H1 (cell line): ENCODE measurements around the gene RPSA.

Experiments
- CHD2 ChIP-seq: IDR thresholded peaks from 2 replicates; pipeline ENCODE4 v1.6.1; 2012; ENCODE audit warnings: low read length, improper control_type of control experiment
- E2F6 ChIP-seq: IDR thresholded peaks from 2 replicates; pipeline ENCODE4 v1.6.1; 2012; ENCODE audit warnings: inconsistent platforms
- EGR1 ChIP-seq: IDR thresholded peaks from 2 replicates; pipeline ENCODE4 v1.6.1; 2011; ENCODE audit warnings: low read depth, low read length, borderline replicate concordance
- EZH2 ChIP-seq: fragments of 200-600 bp; sonication (generic); IDR thresholded peaks from 2 replicates; pipeline ENCODE4 v1.7.1; 2012; ENCODE audit warnings: low read depth, mild to moderate bottlenecking, moderate library complexity, low read length, inconsistent platforms; ENCODE audit not compliant: severe bottlenecking
- GTF2F1 ChIP-seq: IDR thresholded peaks from 2 replicates; pipeline ENCODE4 v1.6.1; 2012; ENCODE audit warnings: low read depth, low read length, improper control_type of control experiment, borderline replicate concordance
- HDAC6 ChIP-seq: IDR thresholded peaks from one replicate; pipeline ENCODE4 v1.7.1; 2012; ENCODE audit warnings: low read depth, mild to moderate bottlenecking, inconsistent platforms, low read length, moderate library complexity
- MAX ChIP-seq: IDR thresholded peaks from 2 replicates; pipeline ENCODE4 v1.6.1; 2012; ENCODE audit warnings: inconsistent platforms
- POLR2A ChIP-seq, 2 experiments: IDR thresholded peaks; 1 replicate in 1 of 2; 2 replicates in 1 of 2; pipeline ENCODE4 v1.6.1; 2011; ENCODE audit warnings: low read depth in 2 of 2, low read length in 2 of 2, mild to moderate bottlenecking in 2 of 2; ENCODE audit errors: control extremely low read depth in 1 of 2
- RFX5 ChIP-seq: IDR thresholded peaks from 2 replicates; pipeline ENCODE4 v1.6.1; 2011; ENCODE audit warnings: low read depth, low read length, improper control_type of control experiment, borderline replicate concordance
- TCF12 ChIP-seq: IDR thresholded peaks from 2 replicates; pipeline ENCODE4 v1.6.1; 2011; ENCODE audit warnings: low read depth, mild to moderate bottlenecking, low read length
- YY1 ChIP-seq: IDR thresholded peaks from 2 replicates; pipeline ENCODE4 v1.6.1; 2011; ENCODE audit warnings: low read depth, mild to moderate bottlenecking, low read length
- TF ChIP-seq, protein P1 (sequence below): IDR thresholded peaks from 2 replicates; pipeline ENCODE4 v1.6.1; 2012; ENCODE audit warnings: low read length, inconsistent platforms
- TF ChIP-seq, protein P2 (sequence below), 3 experiments: IDR thresholded peaks; 1 replicate in 2 of 3; 2 replicates in 1 of 3; pipeline versions ENCODE4 v1.5.1 to v1.6.1; 2011; ENCODE audit warnings: low read length in 3 of 3, mild to moderate bottlenecking in 3 of 3, inconsistent platforms in 2 of 3, low read depth in 1 of 3, moderate library complexity in 1 of 3; ENCODE audit not compliant: insufficient read depth in 1 of 3; ENCODE audit errors: control extremely low read depth in 1 of 3

DNA sequence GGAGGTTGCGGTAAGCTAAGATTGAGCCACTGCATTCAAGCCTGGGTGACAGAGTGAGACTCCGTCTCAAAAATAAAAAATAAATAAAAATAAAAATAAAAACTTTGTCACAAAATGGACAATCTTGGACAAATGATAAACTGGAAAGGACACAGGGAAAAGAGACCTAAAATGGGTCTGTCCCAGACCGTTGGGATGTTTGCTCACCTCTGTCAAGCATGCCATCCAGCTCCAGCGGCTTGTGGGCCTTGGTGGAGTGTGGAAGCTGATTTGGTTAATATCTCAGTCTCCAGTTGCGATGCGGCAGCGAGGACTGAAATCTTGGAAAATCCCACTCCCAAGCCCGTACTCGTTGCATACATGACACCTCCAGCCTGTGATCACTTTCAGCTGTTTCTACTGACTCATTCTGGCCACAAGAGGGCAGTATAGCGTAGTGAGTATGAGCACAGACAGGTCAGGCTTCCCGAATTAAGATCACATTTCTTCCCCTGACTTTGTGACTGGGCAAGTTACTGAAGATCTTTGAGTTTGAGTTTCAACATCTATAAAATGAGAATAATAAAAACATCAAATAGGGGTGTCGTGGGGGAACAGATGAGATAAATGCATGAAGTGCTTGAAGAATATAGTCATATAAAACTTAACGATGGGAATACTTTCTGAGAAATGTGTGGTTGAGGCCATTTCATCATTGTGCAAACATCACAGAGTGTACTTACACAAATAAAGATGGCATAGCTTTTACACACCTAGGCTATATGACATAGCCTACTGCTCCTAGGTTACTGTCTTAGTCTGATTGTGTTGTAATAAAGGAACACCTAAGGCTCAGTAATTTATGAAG lies 41.3 kb downstream of the RPSA start:
- no peak for TF ChIP-seq CHD2
- TF ChIP-seq POLR2A (IDR thresholded peaks at IDR 0.05; ENCODE audit: control extremely low read depth in 1 of 2, low read depth in 2 of 2, low read length in 2 of 2), result no peak
- TF ChIP-seq, protein P1, sequence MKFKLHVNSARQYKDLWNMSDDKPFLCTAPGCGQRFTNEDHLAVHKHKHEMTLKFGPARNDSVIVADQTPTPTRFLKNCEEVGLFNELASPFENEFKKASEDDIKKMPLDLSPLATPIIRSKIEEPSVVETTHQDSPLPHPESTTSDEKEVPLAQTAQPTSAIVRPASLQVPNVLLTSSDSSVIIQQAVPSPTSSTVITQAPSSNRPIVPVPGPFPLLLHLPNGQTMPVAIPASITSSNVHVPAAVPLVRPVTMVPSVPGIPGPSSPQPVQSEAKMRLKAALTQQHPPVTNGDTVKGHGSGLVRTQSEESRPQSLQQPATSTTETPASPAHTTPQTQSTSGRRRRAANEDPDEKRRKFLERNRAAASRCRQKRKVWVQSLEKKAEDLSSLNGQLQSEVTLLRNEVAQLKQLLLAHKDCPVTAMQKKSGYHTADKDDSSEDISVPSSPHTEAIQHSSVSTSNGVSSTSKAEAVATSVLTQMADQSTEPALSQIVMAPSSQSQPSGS, result no peak
- TF ChIP-seq HDAC6, result no peak
- TF ChIP-seq, protein P2, sequence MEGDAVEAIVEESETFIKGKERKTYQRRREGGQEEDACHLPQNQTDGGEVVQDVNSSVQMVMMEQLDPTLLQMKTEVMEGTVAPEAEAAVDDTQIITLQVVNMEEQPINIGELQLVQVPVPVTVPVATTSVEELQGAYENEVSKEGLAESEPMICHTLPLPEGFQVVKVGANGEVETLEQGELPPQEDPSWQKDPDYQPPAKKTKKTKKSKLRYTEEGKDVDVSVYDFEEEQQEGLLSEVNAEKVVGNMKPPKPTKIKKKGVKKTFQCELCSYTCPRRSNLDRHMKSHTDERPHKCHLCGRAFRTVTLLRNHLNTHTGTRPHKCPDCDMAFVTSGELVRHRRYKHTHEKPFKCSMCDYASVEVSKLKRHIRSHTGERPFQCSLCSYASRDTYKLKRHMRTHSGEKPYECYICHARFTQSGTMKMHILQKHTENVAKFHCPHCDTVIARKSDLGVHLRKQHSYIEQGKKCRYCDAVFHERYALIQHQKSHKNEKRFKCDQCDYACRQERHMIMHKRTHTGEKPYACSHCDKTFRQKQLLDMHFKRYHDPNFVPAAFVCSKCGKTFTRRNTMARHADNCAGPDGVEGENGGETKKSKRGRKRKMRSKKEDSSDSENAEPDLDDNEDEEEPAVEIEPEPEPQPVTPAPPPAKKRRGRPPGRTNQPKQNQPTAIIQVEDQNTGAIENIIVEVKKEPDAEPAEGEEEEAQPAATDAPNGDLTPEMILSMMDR (IDR thresholded peaks at IDR 0.05; ENCODE audit: control extremely low read depth in 1 of 3, insufficient read depth in 1 of 3, low read depth in 1 of 3, low read length in 3 of 3), result peak; percentile 52 to 97 (median 90)
- no peak for TF ChIP-seq EZH2
- no peak for TF ChIP-seq MAX
- no peak for TF ChIP-seq RFX5
- no peak for TF ChIP-seq YY1
- no peak for TF ChIP-seq GTF2F1
- no peak for TF ChIP-seq EGR1
- no peak for TF ChIP-seq TCF12
- TF ChIP-seq E2F6, result no peak
